D721Med (cell line): ENCODE measurements around the gene BTBD7.
"Not testable (repeated sequence)": the region's sequence is repeated elsewhere in the genome, so short reads cannot be mapped to it uniquely, and the experiment has no call there.

Source experiments
- DNase-seq: peaks from one replicate; pipeline ENCODE4 v3.0.0; 2011; ENCODE audit warnings: low spot score; ENCODE audit not compliant: insufficient read length
- FAIRE-seq: peaks from 2 replicates; lab custom pipeline; 2011; peaks lifted over from hg19 to GRCh38; lab: Jason Lieb, UNC
- CTCF ChIP-seq: IDR thresholded peaks from 2 replicates; pipeline ENCODE4 v1.5.1; 2012; ENCODE audit warnings: mild to moderate bottlenecking, control low read depth; ENCODE audit not compliant: insufficient read depth; ENCODE audit errors: missing control alignments

BTBD7 gene

GRCh38 chr14:93368996-93369712 lies 36.3 kb upstream of the BTBD7 start:
- TF ChIP-seq CTCF: no peak
- no peak for FAIRE-seq
- DNase-seq: no peak

- not testable (repeated sequence) for FAIRE-seq, DNase-seq
Measured at GRCh38 chr14:93354873-93355272, 22.0 kb upstream of the BTBD7 start.

GRCh38 chr14:93348292-93348691 lies 15.5 kb upstream of the BTBD7 start:
- FAIRE-seq: no peak
- DNase-seq: no peak
- TF ChIP-seq CTCF: no peak

GRCh38 chr14:93347850-93348249 lies 15.0 kb upstream of the BTBD7 start:
- no peak for TF ChIP-seq CTCF
- no peak for FAIRE-seq
- no peak for DNase-seq

- DNase-seq (no peak), FAIRE-seq (no peak)
- no peak for TF ChIP-seq CTCF
Measured at GRCh38 chr14:93346926-93347721, 14.3 kb upstream of the BTBD7 start, which contains the start of gene COX8C. Gene COX8C, plus strand, starts transcription at chr14:93347182. Its CDS starts 87 bp downstream, at chr14:93347269.

- TF ChIP-seq CTCF: no peak
- DNase-seq (no peak), FAIRE-seq (no peak)
Measured at GRCh38 chr14:93343797-93344196, 11.0 kb upstream of the BTBD7 start.

- TF ChIP-seq CTCF: no peak
- FAIRE-seq (no peak), DNase-seq (no peak)
Measured at GRCh38 chr14:93343266-93343665, 10.4 kb upstream of the BTBD7 start.
